Activated T-helper 17 cell treated with anti-CD3 and anti-CD28 coated beads, Interleukin-2, amount 50 U/mL, for 72 hours (primary cell): ENCODE results near the gene GPATCH8. TPM values are rescaled to one million over a fixed set of nuclear protein-coding genes. Genes with fewer than 3 reads are reported as not detected.

ENCODE experiments used
- ATAC-seq: fragments of 150-1000 bp; cut with Tn5 transposase; replicated peaks from 2 replicates; pipeline ENCODE4 v1.10.0; 2021; ENCODE audit warnings: mild to moderate bottlenecking, moderate library complexity
- H3K27ac Mint-ChIP-seq: one replicate; pipeline ENCODE4 v1.8.0; 2022; ENCODE audit warnings: mixed read lengths
- H3K27me3 Mint-ChIP-seq: one replicate; pipeline ENCODE4 v1.8.0; 2022; ENCODE audit warnings: mixed read lengths
- H3K36me3 Mint-ChIP-seq: one replicate; pipeline ENCODE4 v1.8.0; 2022; ENCODE audit warnings: low read depth, mild to moderate bottlenecking, mixed read lengths
- H3K4me1 Mint-ChIP-seq: one replicate; pipeline ENCODE4 v1.8.0; 2022; ENCODE audit warnings: mixed read lengths
- H3K4me3 Mint-ChIP-seq: one replicate; pipeline ENCODE4 v1.8.0; 2022; ENCODE audit warnings: mild to moderate bottlenecking, mixed read lengths
- H3K9me3 Mint-ChIP-seq: one replicate; pipeline ENCODE4 v1.8.0; 2022; ENCODE audit warnings: mixed read lengths
- total RNA-seq, 2 donors: library from RNA; stranded (reverse); gene quantifications; one replicate each; pipeline ENCODE4 v1.2.3, GENCODE V29; 2022

GPATCH8 gene
- total RNA-seq, 2 donors from 2014 or later = 40.3 to 43.7 TPM

DNA sequence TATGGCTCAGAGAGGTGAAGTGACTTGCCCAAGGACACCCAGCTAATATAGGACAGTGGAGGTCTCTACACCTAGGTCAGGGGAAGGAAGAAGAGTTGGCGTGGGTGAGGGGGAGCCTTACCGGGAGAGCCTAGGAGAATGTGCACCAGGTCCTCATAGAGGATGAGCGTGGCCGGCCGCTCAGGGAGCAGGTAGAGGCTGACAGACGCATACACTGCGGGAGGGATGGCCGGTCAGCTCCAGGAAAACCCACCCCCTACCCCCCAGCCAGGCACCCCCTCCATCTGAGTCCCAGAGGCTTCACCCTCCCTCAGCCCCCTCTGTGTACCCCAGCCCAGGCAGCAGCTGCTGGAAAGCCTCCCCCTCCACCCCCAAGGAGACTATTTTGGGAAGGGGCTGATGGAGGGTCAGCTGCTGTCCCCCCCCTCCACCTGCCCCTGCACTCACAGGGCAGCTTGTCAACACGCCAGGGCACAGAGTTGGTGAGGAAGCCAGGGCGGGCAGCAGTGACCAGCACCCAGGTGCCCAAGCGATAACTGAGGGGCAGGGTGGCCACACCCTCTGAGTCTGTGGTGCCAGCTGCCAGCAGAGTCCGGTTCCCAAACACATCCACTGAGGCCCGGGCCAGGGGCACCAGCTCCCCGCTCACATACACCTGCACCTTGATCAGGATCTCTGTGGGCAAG lies 143.6 kb downstream of the GPATCH8 start:
- Mint-ChIP-seq H3K9me3 (no peaks in the 10 kb centered on the region), H3K36me3 (no peaks in the 10 kb centered on the region), H3K4me3 (no peak overlapping the region), H3K27me3 (no peaks in the 10 kb centered on the region), H3K27ac (no peak overlapping the region), H3K4me1 (peaks cover 6% of the 10 kb centered on the region)
- no peak for ATAC-seq

DNA sequence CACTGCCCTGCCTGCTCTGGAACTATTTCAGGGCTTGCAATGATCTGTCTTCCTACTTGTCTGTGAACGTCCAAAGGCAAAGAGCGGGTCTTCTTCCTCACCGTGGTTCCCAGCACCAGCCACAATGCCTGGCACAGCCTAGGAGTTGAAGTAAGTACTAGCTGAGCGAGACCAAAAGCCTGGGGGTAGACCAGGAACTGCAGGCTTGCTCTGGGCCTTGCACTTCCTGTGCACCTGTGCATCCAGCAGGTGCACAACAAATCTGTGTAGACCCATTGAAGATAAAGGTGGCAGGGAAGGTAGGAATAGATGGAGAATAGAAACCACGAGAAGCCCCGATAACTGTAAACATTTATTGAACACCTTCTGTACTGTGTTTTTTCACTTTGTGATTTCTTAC lies 144.2 kb downstream of the GPATCH8 start:
- Mint-ChIP-seq H3K36me3 (no peaks in the 10 kb centered on the region), H3K9me3 (no peaks in the 10 kb centered on the region), H3K4me1 (peaks cover 6% of the 10 kb centered on the region), H3K27ac (no peak overlapping the region), H3K27me3 (no peaks in the 10 kb centered on the region), H3K4me3 (no peak overlapping the region)
- ATAC-seq = no peak

DNA sequence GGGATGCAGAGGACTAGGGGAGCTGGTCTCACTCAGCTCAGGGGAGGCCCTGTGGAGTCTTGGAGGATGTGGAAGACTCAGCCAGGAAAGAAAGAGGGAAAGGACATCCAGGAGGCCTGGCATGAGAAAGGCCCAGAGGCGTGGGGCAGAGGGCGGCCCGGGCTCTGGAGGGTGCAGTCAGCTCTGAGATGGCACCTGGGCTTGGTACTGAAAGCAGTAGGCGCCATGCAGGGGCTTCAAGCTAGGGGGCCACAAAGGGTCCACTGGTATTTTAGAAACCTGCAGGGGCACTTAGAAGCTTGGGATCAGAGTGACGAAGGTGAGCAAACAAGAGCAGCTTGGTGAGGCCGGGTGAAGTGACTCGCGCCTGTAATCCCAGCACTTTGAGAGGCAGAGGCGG lies 145.1 kb downstream of the GPATCH8 start:
- Mint-ChIP-seq H3K9me3 (no peaks in the 10 kb centered on the region), H3K4me3 (no peak overlapping the region), H3K4me1 (peaks cover 6% of the 10 kb centered on the region), H3K27ac (no peak overlapping the region), H3K27me3 (no peaks in the 10 kb centered on the region), H3K36me3 (no peaks in the 10 kb centered on the region)
- ATAC-seq = no peak

DNA sequence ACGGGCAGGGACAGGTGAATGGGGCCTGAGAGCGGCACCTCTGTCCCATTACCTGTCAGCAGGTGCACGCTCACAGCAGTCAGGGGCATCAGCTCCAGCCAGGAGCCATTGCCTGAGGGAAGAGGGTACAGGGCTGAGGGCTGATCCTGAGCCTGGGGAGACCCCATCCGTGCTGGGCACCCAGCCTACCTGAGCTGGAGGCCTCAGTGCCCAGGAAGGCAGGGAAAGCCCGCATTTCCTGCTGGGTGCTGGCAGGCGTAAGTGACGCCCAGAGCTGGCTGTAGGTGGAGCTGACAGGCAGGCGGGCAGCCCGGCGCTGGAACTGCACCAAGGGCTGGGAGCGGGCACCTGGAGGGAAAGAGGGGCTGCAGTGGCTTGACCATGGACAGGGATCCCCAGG lies 147.0 kb downstream of the GPATCH8 start:
- no peak for ATAC-seq
- H3K4me3 Mint-ChIP-seq = no peak overlapping the region
- H3K27me3 Mint-ChIP-seq = no peaks in the 10 kb centered on the region
- H3K9me3 Mint-ChIP-seq = no peaks in the 10 kb centered on the region
- peaks cover 8% of the 10 kb centered on the region for H3K36me3 Mint-ChIP-seq
- H3K4me1 Mint-ChIP-seq = peaks cover 6% of the 10 kb centered on the region
- no peak overlapping the region for H3K27ac Mint-ChIP-seq

DNA sequence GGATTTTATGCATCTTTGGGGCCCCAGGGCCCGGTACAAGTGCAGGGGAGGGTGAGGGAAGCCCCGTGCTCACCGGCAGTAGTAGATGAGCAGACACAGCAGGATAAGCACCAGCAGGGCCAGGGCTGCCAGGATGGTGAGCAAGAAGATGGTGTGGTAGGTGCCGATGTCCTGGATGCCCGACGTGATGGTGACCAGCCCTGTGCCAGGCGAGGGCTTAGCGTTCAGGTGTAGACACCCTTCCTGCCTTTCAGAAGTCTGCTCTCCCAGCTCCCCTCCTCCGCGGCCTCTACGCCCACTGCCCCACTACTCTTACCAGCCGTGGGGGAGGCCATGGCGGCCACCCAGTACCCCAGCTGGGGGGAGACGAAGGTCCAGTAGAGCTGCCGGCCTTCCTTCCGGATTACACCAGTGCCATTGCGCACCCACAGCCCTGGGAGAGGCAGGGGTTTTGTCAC lies 147.5 kb downstream of the GPATCH8 start:
- Mint-ChIP-seq H3K36me3 (peaks cover 8% of the 10 kb centered on the region), H3K9me3 (no peaks in the 10 kb centered on the region), H3K27me3 (no peaks in the 10 kb centered on the region), H3K4me3 (peak overlapping the region; percentile 6), H3K4me1 (peaks cover 6% of the 10 kb centered on the region), H3K27ac (no peak overlapping the region)
- ATAC-seq = no peak

DNA sequence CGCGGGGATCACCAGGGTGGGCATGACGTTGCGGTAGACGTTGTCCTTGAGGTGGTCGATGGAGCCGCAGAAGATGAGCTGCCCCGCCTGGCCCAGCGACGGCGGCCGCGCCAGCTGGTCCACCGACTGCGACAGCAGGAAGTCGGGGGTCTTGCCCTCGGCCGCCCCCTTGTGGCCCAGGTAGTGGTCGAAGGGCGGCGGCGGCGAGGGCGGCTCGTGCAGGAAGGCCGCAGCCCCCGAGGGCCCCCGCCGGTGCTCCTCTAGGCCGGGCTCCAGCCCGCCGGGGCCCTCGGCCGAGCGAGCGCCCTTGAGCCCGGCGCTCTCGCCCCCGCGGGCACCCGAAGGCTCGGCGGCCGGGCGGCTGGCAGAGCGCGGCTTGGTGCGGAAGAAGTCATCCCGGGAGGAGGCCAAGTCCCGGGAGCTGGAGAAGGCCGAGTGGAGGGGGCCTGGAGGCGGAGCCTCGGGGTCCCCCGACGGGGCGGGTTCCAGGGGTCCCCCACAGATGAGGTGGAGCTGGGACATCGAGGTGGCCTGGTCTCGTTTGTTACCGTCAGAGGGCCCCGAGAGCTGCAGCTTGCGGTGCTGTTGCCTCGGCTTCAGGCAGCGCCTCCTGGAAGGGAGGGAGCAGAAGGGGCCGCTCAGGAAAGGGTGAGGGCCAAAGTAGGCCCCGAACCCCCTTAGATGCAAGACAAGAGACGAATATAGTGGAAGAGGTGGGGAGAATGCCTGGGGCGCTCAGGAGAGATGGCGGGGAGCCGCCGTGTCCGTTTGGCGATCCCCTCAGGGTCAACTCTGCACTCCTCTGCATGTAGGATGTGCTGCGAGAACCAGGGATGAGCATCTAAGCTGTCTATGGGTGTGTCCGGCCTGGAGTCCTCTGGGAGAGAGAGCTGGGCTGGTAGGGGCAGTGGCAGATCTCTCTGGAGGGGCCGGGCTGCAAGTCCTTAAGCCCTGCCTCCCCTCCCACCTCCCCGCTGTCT lies 148.3 kb downstream of the GPATCH8 start:
- no peaks in the 10 kb centered on the region for H3K27me3 Mint-ChIP-seq
- peaks cover 6% of the 10 kb centered on the region for H3K4me1 Mint-ChIP-seq
- peak; percentile 37 for ATAC-seq
- H3K36me3 Mint-ChIP-seq = peaks cover 8% of the 10 kb centered on the region
- peak overlapping the region; percentile 21 for H3K4me3 Mint-ChIP-seq
- H3K9me3 Mint-ChIP-seq = no peaks in the 10 kb centered on the region
- no peak overlapping the region for H3K27ac Mint-ChIP-seq

DNA sequence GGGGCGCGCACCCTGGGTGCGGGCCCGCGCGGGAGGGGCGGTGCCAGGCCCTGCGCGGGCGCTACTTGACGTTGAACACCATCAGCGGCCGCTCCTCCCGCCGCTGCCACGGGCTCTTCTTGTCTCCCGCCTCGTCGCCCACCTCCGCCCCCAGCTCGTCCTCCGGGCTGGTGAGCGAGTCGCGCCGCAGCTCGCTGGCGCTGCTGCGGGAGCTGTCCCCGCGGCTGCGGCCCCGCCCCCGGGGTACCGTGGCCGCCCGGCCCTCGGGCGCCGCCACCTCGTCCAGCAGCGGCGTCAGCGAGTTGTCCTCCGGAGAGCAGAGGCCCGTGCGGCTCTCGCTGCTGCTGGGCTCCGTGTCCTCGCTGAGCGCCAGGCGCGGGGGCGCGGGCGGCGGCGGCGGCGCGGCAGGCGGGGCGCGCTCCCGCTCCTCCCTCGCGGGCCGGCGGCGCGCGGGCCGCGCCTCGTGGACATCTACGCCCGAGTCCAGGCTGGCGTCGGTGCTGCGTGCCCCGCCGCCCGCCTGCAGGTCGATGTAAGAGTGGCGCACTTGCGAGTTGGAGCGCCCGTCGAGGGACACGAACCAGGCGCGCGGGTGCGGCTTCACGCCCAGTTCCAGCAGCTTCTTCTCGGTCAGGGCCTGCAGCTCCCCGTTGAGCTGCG lies 149.4 kb downstream of the GPATCH8 start:
- Mint-ChIP-seq H3K9me3 (no peaks in the 10 kb centered on the region), H3K36me3 (peaks cover 8% of the 10 kb centered on the region), H3K27me3 (no peaks in the 10 kb centered on the region), H3K4me3 (peak overlapping the region; percentile 21), H3K4me1 (peaks cover under 1% of the 10 kb centered on the region), H3K27ac (no peak overlapping the region)
- ATAC-seq = peak; percentile 37

DNA sequence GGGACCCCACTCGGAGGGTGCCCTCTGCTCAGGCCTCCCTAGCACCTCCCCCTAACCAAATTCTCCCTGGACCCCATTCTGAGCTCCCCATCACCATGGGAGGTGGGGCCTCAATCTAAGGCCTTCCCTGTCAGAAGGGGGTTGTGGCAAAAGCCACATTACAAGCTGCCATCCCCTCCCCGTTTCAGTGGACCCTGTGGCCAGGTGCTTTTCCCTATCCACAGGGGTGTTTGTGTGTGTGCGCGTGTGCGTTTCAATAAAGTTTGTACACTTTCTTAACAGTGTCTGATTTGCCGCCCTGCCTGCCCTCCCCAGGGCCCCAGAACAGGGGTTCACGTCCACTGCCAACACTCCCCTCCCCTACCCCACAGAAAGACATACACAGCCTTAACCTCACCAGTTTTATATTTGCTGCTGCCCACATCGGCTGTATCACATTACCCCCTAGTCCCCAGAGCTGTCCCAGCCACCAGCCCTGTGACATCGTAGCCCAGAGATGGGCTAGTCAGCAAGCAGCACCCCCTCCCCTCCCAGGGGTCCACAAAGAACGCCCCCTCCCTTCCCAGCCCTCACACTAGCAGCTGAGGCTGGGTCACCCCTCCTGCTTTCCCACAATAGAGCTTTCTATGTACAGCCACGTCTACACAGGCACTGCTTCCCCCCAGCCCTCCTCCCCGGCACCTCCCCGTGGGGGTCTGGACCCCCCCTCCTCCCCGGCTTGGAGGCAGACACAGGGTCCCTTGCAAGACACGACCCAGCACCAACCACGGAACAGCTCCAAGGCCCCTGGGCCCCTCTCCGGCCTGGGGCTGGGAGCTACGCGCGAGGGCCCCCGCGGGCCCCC lies 150.2 kb downstream of the GPATCH8 start:
- Mint-ChIP-seq H3K27ac (no peak overlapping the region), H3K4me1 (peaks cover 6% of the 10 kb centered on the region), H3K4me3 (peak overlapping the region; percentile 69), H3K36me3 (peaks cover 8% of the 10 kb centered on the region), H3K27me3 (no peaks in the 10 kb centered on the region), H3K9me3 (no peaks in the 10 kb centered on the region)
- no peak for ATAC-seq

DNA sequence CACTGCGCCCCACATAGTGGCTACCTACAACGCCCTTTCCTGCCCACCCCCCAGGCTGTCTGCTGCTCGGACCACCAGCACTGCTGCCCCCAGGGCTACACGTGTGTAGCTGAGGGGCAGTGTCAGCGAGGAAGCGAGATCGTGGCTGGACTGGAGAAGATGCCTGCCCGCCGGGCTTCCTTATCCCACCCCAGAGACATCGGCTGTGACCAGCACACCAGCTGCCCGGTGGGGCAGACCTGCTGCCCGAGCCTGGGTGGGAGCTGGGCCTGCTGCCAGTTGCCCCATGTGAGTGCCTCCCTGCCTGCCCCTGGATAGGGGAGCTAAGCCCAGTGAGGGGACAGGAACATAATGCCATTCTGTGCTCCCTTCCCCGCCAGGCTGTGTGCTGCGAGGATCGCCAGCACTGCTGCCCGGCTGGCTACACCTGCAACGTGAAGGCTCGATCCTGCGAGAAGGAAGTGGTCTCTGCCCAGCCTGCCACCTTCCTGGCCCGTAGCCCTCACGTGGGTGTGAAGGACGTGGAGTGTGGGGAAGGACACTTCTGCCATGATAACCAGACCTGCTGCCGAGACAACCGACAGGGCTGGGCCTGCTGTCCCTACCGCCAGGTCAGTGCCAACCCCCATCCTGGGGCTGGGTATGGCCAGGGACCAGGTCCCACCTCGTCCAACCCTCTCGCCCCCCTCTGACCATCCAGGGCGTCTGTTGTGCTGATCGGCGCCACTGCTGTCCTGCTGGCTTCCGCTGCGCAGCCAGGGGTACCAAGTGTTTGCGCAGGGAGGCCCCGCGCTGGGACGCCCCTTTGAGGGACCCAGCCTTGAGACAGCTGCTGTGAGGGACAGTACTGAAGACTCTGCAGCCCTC lies 151.0 kb downstream of the GPATCH8 start:
- H3K36me3 Mint-ChIP-seq = peaks cover 8% of the 10 kb centered on the region

DNA sequence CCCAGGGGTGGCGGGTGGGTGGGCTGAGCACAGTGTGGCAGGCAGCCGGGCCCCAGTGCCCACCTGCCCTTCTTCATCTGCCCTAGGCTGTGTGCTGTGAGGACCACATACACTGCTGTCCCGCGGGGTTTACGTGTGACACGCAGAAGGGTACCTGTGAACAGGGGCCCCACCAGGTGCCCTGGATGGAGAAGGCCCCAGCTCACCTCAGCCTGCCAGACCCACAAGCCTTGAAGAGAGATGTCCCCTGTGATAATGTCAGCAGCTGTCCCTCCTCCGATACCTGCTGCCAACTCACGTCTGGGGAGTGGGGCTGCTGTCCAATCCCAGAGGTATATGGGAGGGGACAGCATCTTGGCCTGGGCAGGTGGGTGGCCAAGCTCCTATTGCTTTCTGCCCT lies 151.7 kb downstream of the GPATCH8 start:
- Mint-ChIP-seq H3K4me1 (peaks cover 6% of the 10 kb centered on the region), H3K36me3 (peaks cover 8% of the 10 kb centered on the region), H3K4me3 (no peak overlapping the region), H3K9me3 (no peaks in the 10 kb centered on the region), H3K27me3 (no peaks in the 10 kb centered on the region), H3K27ac (no peak overlapping the region)
- ATAC-seq = no peak

More for the DNA sequence above, 151.0 kb downstream of the GPATCH8 start:
- no peak overlapping the region for H3K27ac Mint-ChIP-seq
- ATAC-seq = no peak
- no peak overlapping the region for H3K4me3 Mint-ChIP-seq
- H3K4me1 Mint-ChIP-seq = peaks cover 6% of the 10 kb centered on the region
- H3K27me3 Mint-ChIP-seq = no peaks in the 10 kb centered on the region
- no peaks in the 10 kb centered on the region for H3K9me3 Mint-ChIP-seq

DNA sequence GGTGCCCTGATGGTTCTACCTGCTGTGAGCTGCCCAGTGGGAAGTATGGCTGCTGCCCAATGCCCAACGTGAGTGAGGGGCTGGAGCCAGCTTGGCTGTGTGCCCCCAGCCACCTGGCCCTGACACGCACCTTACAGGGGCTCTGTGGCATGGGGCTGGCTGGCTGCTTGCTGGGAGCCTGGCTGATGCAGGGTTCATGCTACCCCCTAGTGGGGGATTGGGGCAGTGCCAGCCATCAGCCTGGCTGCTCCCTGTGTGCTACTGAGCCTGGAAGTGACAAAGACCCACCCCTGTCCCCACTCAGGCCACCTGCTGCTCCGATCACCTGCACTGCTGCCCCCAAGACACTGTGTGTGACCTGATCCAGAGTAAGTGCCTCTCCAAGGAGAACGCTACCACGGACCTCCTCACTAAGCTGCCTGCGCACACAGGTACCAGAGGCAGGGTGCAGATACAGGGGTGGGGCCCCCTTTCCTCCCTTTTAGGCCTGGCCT lies 152.4 kb downstream of the GPATCH8 start:
- Mint-ChIP-seq H3K4me3 (no peak overlapping the region), H3K36me3 (peaks cover 8% of the 10 kb centered on the region), H3K9me3 (no peaks in the 10 kb centered on the region), H3K4me1 (peaks cover 6% of the 10 kb centered on the region), H3K27ac (no peak overlapping the region), H3K27me3 (no peaks in the 10 kb centered on the region)
- peak; percentile 76 for ATAC-seq

DNA sequence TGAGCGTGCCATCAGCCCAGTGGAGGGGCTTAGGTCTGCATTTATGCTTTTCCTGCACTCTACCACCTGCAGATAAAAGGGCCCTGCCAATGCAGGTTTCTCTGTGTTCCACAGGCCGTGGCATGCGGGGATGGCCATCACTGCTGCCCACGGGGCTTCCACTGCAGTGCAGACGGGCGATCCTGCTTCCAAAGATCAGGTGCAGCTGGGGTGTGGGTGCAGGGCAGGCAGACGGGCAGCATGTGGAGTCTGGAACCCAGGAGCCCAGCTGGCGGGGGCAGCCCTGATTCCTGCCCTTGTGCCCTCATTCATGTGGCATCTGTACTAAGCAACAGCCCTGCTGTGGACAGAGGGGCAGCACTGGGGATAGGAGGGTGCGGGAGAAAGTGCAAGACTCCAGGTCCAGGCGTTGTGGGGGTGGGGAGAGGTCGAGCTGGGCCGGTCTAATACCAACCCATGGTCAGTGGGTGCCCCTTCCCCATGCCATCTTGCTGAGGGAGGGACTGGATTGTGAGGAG lies 153.6 kb downstream of the GPATCH8 start:
- H3K27me3 Mint-ChIP-seq = no peaks in the 10 kb centered on the region
- H3K4me1 Mint-ChIP-seq = peaks cover 10% of the 10 kb centered on the region
- no peak overlapping the region for H3K4me3 Mint-ChIP-seq
- no peak for ATAC-seq
- H3K9me3 Mint-ChIP-seq = no peaks in the 10 kb centered on the region
- peaks cover 8% of the 10 kb centered on the region for H3K36me3 Mint-ChIP-seq
- no peak overlapping the region for H3K27ac Mint-ChIP-seq

DNA sequence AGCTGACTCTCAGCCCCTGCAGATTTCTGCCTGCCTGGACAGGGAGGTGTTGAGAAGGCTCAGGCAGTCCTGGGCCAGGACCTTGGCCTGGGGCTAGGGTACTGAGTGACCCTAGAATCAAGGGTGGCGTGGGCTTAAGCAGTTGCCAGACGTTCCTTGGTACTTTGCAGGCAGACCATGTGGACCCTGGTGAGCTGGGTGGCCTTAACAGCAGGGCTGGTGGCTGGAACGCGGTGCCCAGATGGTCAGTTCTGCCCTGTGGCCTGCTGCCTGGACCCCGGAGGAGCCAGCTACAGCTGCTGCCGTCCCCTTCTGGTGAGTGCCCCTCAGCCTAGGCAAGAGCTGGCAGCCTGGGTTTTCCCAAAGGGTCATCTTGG lies 154.2 kb downstream of the GPATCH8 start:
- peaks cover 8% of the 10 kb centered on the region for H3K36me3 Mint-ChIP-seq
- no peak overlapping the region for H3K27ac Mint-ChIP-seq
- H3K9me3 Mint-ChIP-seq = no peaks in the 10 kb centered on the region
- no peak overlapping the region for H3K4me3 Mint-ChIP-seq
- ATAC-seq = no peak
- H3K27me3 Mint-ChIP-seq = no peaks in the 10 kb centered on the region
- peaks cover 10% of the 10 kb centered on the region for H3K4me1 Mint-ChIP-seq
